Heart left ventricle (tissue), 13 donors: ENCODE results near the gene ENTR1.
A peak's percentile ranks its signal among the peaks of the same experiment; 100 is the strongest.

Source experiments
- CTCF ChIP-seq, 12 donors: fragments of 200-600 bp; sonication (generic) in 4 of 12; IDR thresholded peaks; one replicate each; pipeline versions ENCODE4 v1.5.0 to v1.8.0; 2018 to 2022; ENCODE audit warnings: antibody characterized with exemption in 12 of 12, mild to moderate bottlenecking in 5 of 12
- POLR2A ChIP-seq, 2 donors: fragments of 450-650 bp; IDR thresholded peaks; one replicate each; pipeline ENCODE4 v1.6.1; 2017; ENCODE audit warnings: antibody characterized with exemption in 2 of 2, mild to moderate bottlenecking in 2 of 2, moderate library complexity in 2 of 2
- donor health status: ischemic (EF 13 %, LVEDD 7.1; RV severe dilation, severe dysfunction).
- donor health status: DM: no; HTN: yes; CAD: no.
- donor health status: DM: no; HTN: no; CAD: no.
- donor health status: ischemic (EF 25% LVEDD 6.9; RV normal size, moderate dysfunction).
- donor health status: ischemic (EF 25% LVEDD 5.7; RV mildly dilated, moderate dysfunction).
- donor health status: ischemic (EF 35%, LVEDD 5.7; RV mildly dilated, moderate dysfunction).
- donor health status: nonischemic (EF 11% LVEDD 7.7; RV severe dilation, severe dysfunction).
- donor health status: DM: yes; HTN: yes; CAD: no.
- donor health status: PGD.
- donor health status: ischemic (EF 29% LVEDD 5.4; RV normal size, mild dysfunction).
- donor health status: nonischemic (EF 23%, LVEDD 6.1; RV moderate dilation, normal function).

GRCh38 chr9:136352682-136353081 lies 57.7 kb downstream of the ENTR1 start:
- TF ChIP-seq POLR2A (IDR thresholded peaks at IDR 0.05) (peak in 1 of 2 donors; percentile 10), CTCF (IDR thresholded peaks at IDR 0.05) (no peak)
